Ovary (tissue), 3 donors: ENCODE data around the gene SIRPA.

Source experiments
- CTCF ChIP-seq, 3 donors: fragments of 450-650 bp in 2 of 3; fragments of 200-600 bp in 1 of 3; IDR thresholded peaks; one replicate each; pipeline versions ENCODE4 v1.5.1 to v1.8.0; 2016 to 2022; ENCODE audit warnings: antibody characterized with exemption in 3 of 3, mild to moderate bottlenecking in 1 of 3
- POLR2A ChIP-seq: fragments of 450-650 bp; IDR thresholded peaks from one replicate; pipeline ENCODE4 v1.6.1; 2017; ENCODE audit warnings: antibody characterized with exemption, mild to moderate bottlenecking, moderate library complexity
- donor health status: DM: no; HTN: no; CAD: no.

GRCh38 chr20:1929460-1929859 lies 34.3 kb downstream of the SIRPA start:
- no peak for TF ChIP-seq CTCF (IDR thresholded peaks at IDR 0.05)
- TF ChIP-seq POLR2A: no peak
